Sciatic nerve (tissue), 2 donors: Measurements from ENCODE around the gene FAM114A1. TPM values are rescaled to one million over a fixed set of nuclear protein-coding genes. Genes with fewer than 3 reads are reported as not detected.

Experiments
- ATAC-seq: fragments of 200-7000 bp; cut with Tn5 transposase; one replicate; pipeline ENCODE4 v1.9.1; 2020; ENCODE audit warnings: mild to moderate bottlenecking, moderate library complexity
- DNase-seq: peaks from one replicate; pipeline ENCODE4 v3.0.0-alpha.2; 2020; ENCODE audit warnings: low spot score
- intact Hi-C: fragments of 100-400 bp; cut with DNase I; formaldehyde crosslinking; loops from one replicate; pipeline ENCODE4 v1.14.2; 2022
- total RNA-seq: library from RNA; stranded (reverse); fragmentation: NEBNext Ultra II Directional; extraction: Animal tissue kit (Norgen Biotek cat#: 25700); gene quantifications from one replicate; pipeline ENCODE4 v1.2.1, GENCODE V29; 2021
- donor health status: DM: no; HTN: no; CAD: no.
- donor health status: DM: no; HTN: no; CAD: no.

FAM114A1 gene
- total RNA-seq, 1 donor from 2014 or later, result 92.9 TPM

GRCh38 chr4:38856524-38857337, 10.9 kb upstream of the FAM114A1 start, which contains the start of gene TLR6:
Gene TLR6 (minus strand): TSS chr4:38856817. CDS start chr4:38829473, 27,344 bp downstream.
- intact Hi-C loops, result no loop called here
- peak; percentile 65 for DNase-seq
- peak; percentile 44 for ATAC-seq

GRCh38 chr4:38857354-38858096, 10.1 kb upstream of the FAM114A1 start:
- no peak for DNase-seq
- intact Hi-C loops, result no loop called here
- ATAC-seq, result peak; percentile 93

DNA sequence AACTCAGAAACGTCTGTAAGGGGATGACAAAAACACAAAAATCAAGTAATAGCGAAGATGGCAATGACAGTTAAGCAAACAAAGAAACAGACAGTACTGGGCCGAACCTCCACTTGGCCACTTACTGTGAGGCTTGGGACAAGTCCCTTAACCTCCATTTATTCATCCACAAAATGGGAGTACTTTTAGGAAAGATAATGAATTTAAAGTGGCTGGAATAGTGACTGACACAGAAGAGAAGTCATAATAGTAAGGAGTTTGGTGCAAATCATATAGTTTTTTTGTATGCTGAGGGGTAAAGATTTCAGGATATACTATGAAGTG, 9.5 kb upstream of the FAM114A1 start:
- intact Hi-C loops, result no loop called here
- DNase-seq (no peak), ATAC-seq (no peak)

DNA sequence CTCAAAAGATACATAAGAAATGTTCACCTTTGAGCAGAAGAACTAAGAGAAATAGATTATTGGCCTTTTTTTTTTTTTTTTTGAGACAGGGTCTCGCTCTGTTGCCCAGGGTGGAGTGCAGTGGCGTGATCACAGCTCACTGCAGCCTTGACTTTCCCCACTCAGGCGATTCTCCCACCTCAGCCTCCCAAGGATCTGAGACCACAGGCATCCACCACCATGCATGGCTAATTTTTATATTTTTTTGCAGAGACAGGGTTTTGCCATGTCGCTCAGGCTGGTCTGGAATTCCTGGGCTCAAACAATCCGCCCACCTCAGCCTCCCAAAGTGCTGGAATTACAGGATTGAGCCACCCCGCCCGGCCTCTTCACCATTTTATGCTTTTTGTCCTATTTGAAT, 8.1 kb upstream of the FAM114A1 start:
- intact Hi-C loops, result no loop called here
- no peak for DNase-seq

DNA sequence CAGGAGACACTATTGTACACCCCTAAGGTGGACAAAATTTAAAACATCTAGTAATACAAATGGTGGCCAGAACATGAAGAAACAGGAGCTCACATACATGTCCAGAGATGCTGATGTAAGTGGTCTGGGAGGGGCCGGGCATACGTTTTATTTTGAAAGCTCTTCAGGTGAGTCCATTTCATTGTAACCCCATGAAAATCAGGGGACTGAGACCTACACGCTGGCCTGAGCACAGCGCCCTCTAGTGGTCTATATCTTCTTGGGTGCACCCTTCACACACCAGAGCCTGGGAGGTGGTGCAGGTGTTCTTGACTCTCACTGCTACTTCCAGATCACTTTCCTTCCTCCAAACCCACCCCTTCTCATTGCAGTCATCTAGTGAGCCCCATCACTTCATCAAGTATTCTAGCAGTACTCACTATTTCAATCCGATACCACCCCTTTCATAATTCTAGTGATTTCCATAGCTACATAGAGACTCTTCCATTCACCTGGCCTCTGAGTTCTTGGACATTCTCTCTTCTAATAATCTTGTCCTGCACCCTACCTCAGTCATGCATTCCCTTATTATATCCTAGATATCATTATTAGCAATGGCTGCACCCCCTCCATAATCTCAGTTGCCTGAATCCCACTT, 6.7 kb upstream of the FAM114A1 start:
- DNase-seq (no peak), ATAC-seq (no peak)
- intact Hi-C loops, result no loop called here

More for the DNA sequence above, 8.1 kb upstream of the FAM114A1 start:
- no peak for ATAC-seq

GRCh38 chr4:38861791-38862190, 5.8 kb upstream of the FAM114A1 start:
- DNase-seq, result no peak
- intact Hi-C loops, result no loop called here

DNA sequence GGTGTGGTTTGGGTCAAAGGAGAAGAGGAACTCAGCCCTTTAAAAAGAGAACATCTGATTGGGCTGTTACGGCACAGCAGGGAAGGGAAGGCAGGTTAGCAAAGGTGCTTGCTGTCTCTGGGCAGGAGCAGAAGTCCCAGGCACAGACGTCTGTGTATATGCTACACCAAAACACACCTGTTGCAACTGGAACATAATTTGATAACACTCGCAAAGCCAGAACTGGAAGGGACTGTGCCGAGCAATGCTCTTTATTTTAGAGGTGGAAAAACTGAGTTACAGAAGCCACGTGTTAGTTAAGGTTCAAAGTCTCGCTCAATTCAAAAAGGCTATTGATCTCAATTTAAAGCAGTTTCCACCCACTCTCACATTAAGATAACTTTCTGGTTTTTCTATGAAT, 2.2 kb upstream of the FAM114A1 start:
- ATAC-seq, result no peak
- no peak for DNase-seq
- intact Hi-C loops, result no loop called here

More at GRCh38 chr4:38861791-38862190, 5.8 kb upstream of the FAM114A1 start:
- no peak for ATAC-seq

DNA sequence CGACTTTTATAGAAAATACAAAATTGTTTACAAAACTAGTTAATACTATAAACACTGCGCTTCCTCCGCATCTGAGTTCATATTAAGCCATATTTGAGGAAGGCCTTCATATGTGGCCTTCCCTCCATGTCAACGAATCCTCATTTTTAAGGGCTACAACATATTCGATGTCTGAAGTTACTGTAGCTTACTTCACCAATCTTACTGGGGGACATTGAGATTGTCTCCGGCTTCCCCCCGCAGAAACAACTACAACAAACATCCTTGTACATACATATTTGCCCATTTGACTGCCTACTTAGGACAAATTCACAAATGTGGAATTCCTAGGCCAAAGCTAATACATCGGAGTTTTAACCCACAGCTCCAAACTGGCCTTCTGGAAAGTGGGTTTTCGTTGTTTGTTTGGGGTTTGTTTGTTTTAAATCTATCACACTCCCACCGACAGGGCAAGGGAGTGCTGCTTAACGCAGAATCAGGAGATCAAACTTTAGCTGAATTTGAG, 581 bp upstream of the FAM114A1 start:
- intact Hi-C loops, result no loop called here
- DNase-seq, result no peak
- no peak for ATAC-seq

- DNase-seq (peak; percentile 75), ATAC-seq (peak; percentile 72)
- intact Hi-C loops, result no loop called here
These were observed 704 bp downstream of the FAM114A1 start for GRCh38 chr4:38868059-38868960.

GRCh38 chr4:38869511-38869910, 1.9 kb downstream of the FAM114A1 start:
- DNase-seq (no peak), ATAC-seq (no peak)
- intact Hi-C loops, result no loop called here

- intact Hi-C loops, result no loop called here
- DNase-seq (no peak), ATAC-seq (no peak)
These were observed 2.6 kb downstream of the FAM114A1 start for GRCh38 chr4:38870098-38870808.

- no peak for DNase-seq
- no peak for ATAC-seq
- intact Hi-C loops, result no loop called here
These were observed 4.0 kb downstream of the FAM114A1 start for GRCh38 chr4:38871593-38871992.

- intact Hi-C loops, result no loop called here
- no peak for DNase-seq
These were observed 5.0 kb downstream of the FAM114A1 start for GRCh38 chr4:38872620-38873019.

DNA sequence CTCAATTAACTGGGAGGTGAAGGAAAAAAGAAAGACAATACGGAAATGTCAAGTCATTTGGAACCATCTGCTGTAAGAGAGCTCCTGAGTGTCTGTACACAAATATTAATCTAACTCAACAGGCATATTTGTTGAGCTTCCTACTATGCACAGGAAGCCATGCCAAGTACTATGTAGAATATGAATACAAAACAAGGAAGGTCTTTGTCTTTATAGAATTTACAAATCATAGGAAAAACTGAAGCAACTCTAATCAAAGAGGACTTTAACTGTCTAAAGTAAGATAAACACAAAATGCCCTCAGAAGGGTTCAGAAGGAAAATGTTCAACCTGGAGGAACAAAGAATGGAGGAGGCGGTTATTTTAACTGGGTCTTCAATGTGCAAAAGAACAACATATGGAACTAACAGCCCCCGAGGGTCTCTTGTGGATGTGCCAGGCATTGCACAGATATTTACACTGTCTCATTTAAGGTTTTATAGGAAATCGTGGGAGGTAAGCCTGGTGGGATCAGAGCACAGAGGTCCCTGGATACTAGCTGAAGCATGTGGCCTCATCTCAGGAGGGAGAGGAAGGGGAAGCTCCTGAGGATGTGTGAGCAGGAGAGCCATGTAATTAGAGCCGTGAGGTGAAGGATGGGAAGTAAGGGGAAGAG, 5.8 kb downstream of the FAM114A1 start:
- ATAC-seq, result no peak
- no peak for DNase-seq
- intact Hi-C loops, result no loop called here

More at GRCh38 chr4:38872620-38873019, 5.0 kb downstream of the FAM114A1 start:
- ATAC-seq, result no peak

DNA sequence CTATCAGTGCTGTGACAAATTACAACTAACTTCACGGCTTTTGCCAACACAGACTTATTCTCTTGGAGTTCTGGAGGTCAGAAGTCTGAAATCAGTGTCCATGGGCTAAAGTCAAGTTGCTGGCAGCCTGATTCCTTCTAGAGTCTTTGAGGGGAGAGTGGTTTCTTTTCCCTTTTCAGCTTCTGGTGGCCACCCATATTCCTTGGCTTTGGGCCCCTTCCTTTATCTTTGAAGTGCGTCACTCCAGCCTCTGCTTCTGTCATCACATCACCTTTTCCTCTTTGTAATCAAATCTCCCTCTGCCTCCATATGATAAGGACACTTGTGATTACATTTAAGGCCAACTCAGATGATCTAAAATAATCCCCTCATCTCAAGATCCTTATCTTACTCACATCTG, 9.0 kb downstream of the FAM114A1 start:
- no peak for DNase-seq
- intact Hi-C loops, result no loop called here
- no peak for ATAC-seq

GRCh38 chr4:38884254-38884653, 16.6 kb downstream of the FAM114A1 start:
- ATAC-seq (no peak), DNase-seq (no peak)
- intact Hi-C loops, result no loop called here

GRCh38 chr4:38889143-38889542, 21.5 kb downstream of the FAM114A1 start:
- intact Hi-C loops, result no loop called here
- ATAC-seq (peak; percentile 78), DNase-seq (no peak)
